ENCODE results near the gene ICAM2.

GRCh38 chr17:63996430-63997182 is 23.8 kb downstream of the ICAM2 start:
- TF ChIP-seq POLR2AphosphoS5 (IDR thresholded peaks at IDR 0.05; ENCODE audit: low read depth, low read length) (no peak), SIN3A (IDR thresholded peaks at IDR 0.05; ENCODE audit: borderline replicate concordance, insufficient read depth, low read length) (no peak)
